ENCODE results near the gene TMEM86A.

GRCh38 chr11:18668131-18668530 lies 30.4 kb upstream of the TMEM86A start:
- TF ChIP-seq CTCF (IDR thresholded peaks at IDR 0.05) (no peak), EP300 (IDR thresholded peaks at IDR 0.05) (no peak), POLR2A (IDR thresholded peaks at IDR 0.05) (no peak)

Measured in ovary (tissue), 3 donors.